Measurements from ENCODE around the gene CAMK1. TPM values are rescaled to one million over a fixed set of nuclear protein-coding genes. Genes with fewer than 3 reads are reported as not detected.

The CAMK1 gene
- total RNA-seq, 1 donor from 2014 or later, result 8.2 TPM

DNA sequence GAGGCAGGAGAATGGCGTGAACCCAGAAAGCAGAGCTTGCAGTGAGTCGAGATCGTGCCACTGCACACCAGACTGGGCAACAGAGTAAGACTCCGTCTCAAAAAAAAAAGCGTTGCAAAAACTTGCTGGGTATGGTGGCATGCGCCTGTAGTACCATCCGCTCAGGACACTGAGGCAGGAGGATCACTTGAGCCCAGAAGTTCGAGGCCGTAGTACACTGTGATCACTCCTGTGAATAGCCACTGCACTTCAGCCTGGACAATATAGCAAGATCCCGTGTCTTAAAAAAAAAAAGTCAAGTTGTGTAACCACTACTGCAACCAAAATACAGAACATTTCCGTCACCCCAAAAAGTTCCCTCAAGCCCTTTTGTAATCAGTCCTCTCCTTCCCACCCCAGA, 24.7 kb upstream of the CAMK1 start:
- peak overlapping the region; percentile 77 for H3K27ac Mint-ChIP-seq (ENCODE audit: unreplicated experiment)
- DNase-seq, result no peak
- peak overlapping the region; percentile 89 for H3K4me3 Mint-ChIP-seq (ENCODE audit: unreplicated experiment)
- peaks cover 14% of the 10 kb centered on the region for H3K9me3 Mint-ChIP-seq (ENCODE audit: unreplicated experiment)
- TF ChIP-seq CTCF (IDR thresholded peaks at IDR 0.05; ENCODE audit: partially characterized antibody, unreplicated experiment), result no peak
- H3K4me1 Mint-ChIP-seq (ENCODE audit: low read depth, unreplicated experiment), result peaks cover 6% of the 10 kb centered on the region
- peaks cover 8% of the 10 kb centered on the region for H3K36me3 Mint-ChIP-seq (ENCODE audit: unreplicated experiment)
- peaks cover 11% of the 10 kb centered on the region for H3K27me3 Mint-ChIP-seq (ENCODE audit: unreplicated experiment)

GRCh38 chr3:9793161-9793781, 23.5 kb upstream of the CAMK1 start:
- Mint-ChIP-seq H3K27ac (ENCODE audit: unreplicated experiment) (peak overlapping the region; percentile 100), H3K9me3 (ENCODE audit: unreplicated experiment) (peaks cover 12% of the 10 kb centered on the region), H3K4me3 (ENCODE audit: unreplicated experiment) (peak overlapping the region; percentile 97), H3K36me3 (ENCODE audit: unreplicated experiment) (peaks cover 8% of the 10 kb centered on the region), H3K27me3 (ENCODE audit: unreplicated experiment) (peaks cover 11% of the 10 kb centered on the region), H3K4me1 (ENCODE audit: low read depth, unreplicated experiment) (peaks cover 6% of the 10 kb centered on the region)
- no peak for TF ChIP-seq CTCF (IDR thresholded peaks at IDR 0.05; ENCODE audit: partially characterized antibody, unreplicated experiment)
- no peak for DNase-seq

- Mint-ChIP-seq H3K36me3 (ENCODE audit: unreplicated experiment) (peaks cover 8% of the 10 kb centered on the region), H3K27ac (ENCODE audit: unreplicated experiment) (peak within 1 kb of the TSS; percentile 100), H3K4me1 (ENCODE audit: low read depth, unreplicated experiment) (peaks cover 6% of the 10 kb centered on the region), H3K4me3 (ENCODE audit: unreplicated experiment) (peak within 1 kb of the TSS; percentile 97), H3K9me3 (ENCODE audit: unreplicated experiment) (peaks cover 12% of the 10 kb centered on the region), H3K27me3 (ENCODE audit: unreplicated experiment) (peaks cover 11% of the 10 kb centered on the region)
- no peak for TF ChIP-seq CTCF (IDR thresholded peaks at IDR 0.05; ENCODE audit: partially characterized antibody, unreplicated experiment)
- DNase-seq, result peak; percentile 91
These were observed 22.8 kb upstream of the CAMK1 start, which contains the start of the genes ARPC4 and TADA3 for GRCh38 chr3:9792405-9793160. Gene ARPC4, plus strand, starts transcription at chr3:9793082. Its CDS starts 40 bp downstream, at chr3:9793122. Gene TADA3, minus strand, starts transcription at chr3:9792473. Its CDS starts 1,007 bp downstream, at chr3:9791466.

DNA sequence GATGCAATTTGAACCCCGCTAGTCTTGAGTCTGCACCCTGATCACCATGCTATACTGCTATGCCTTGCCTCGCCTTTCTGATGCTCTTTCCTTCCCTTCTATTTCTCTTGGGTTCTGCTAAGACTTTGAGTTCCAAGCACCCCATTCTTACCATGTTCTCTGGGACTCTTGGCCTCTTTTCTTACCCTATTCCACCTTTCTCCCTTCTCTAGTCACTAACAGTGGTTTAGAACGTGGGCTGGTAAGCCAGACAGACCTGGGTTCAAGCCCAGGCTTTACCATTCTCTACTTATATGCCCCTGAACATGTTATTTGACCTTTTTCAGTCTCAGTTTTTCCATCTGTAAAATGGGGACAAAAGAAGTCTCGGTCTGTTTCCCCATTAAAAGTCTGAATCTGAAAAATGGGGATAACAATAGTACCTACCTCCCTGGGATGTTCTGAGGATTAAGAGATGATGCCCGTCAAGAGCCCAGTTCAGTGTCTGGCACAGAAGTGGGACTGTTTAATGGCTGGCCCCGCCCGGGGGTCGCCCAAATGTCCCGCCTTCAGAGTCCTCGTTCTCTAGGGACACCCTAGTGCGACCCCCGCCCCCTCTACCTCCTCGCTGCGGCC, 22.1 kb upstream of the CAMK1 start:
- Mint-ChIP-seq H3K36me3 (ENCODE audit: unreplicated experiment) (peaks cover 8% of the 10 kb centered on the region), H3K27me3 (ENCODE audit: unreplicated experiment) (peaks cover 11% of the 10 kb centered on the region), H3K9me3 (ENCODE audit: unreplicated experiment) (peaks cover 11% of the 10 kb centered on the region), H3K4me1 (ENCODE audit: low read depth, unreplicated experiment) (peaks cover 6% of the 10 kb centered on the region), H3K4me3 (ENCODE audit: unreplicated experiment) (peak overlapping the region; percentile 97), H3K27ac (ENCODE audit: unreplicated experiment) (peak overlapping the region; percentile 56)
- DNase-seq, result no peak
- no peak for TF ChIP-seq CTCF (IDR thresholded peaks at IDR 0.05; ENCODE audit: partially characterized antibody, unreplicated experiment)

Measured in glutamatergic neuron (in vitro differentiated cells).